Middle frontal gyrus (tissue), 1 donor: ENCODE results near the gene PDZD7.

Source experiments
- DNase-seq: peaks from one replicate; pipeline ENCODE4 v3.0.0-alpha.2; 2015; ENCODE audit warnings: low spot score; ENCODE audit errors: extremely low spot score

Gene PDZD7

GRCh38 chr10:101061624-101062231 lies 30.8 kb upstream of the PDZD7 start, which contains the start of gene KAZALD1:
TSS of gene KAZALD1 (plus strand) at chr10:101061989. CDS start at chr10:101062593, 604 bp downstream.
- no peak for DNase-seq

GRCh38 chr10:101060951-101061623 lies 30.2 kb upstream of the PDZD7 start:
- DNase-seq: peak; percentile 68

- peak; percentile 76 for DNase-seq
Observed at GRCh38 chr10:101060036-101060950, 29.4 kb upstream of the PDZD7 start.

- DNase-seq: no peak
Observed at GRCh38 chr10:101056365-101057151, 25.6 kb upstream of the PDZD7 start.

GRCh38 chr10:101055411-101055810 lies 24.5 kb upstream of the PDZD7 start:
- no peak for DNase-seq

GRCh38 chr10:101054876-101055275 lies 23.9 kb upstream of the PDZD7 start:
- DNase-seq: no peak

- DNase-seq: no peak
Observed at GRCh38 chr10:101054351-101054750, 23.4 kb upstream of the PDZD7 start.

GRCh38 chr10:101053516-101053915 lies 22.6 kb upstream of the PDZD7 start:
- no peak for DNase-seq

- DNase-seq: no peak
Observed at GRCh38 chr10:101052285-101052684, 21.4 kb upstream of the PDZD7 start.

GRCh38 chr10:101050208-101051069 lies 19.5 kb upstream of the PDZD7 start:
- no peak for DNase-seq

GRCh38 chr10:101047961-101048892 lies 17.3 kb upstream of the PDZD7 start:
- DNase-seq: no peak

GRCh38 chr10:101047268-101047667 lies 16.3 kb upstream of the PDZD7 start:
- no peak for DNase-seq

- no peak for DNase-seq
Observed at GRCh38 chr10:101046332-101047238, 15.7 kb upstream of the PDZD7 start.

- no peak for DNase-seq
Observed at GRCh38 chr10:101044117-101044516, 13.2 kb upstream of the PDZD7 start.

GRCh38 chr10:101043363-101043707 lies 12.4 kb upstream of the PDZD7 start:
- DNase-seq: no peak

- peak; percentile 66 for DNase-seq
Observed at GRCh38 chr10:101042667-101043362, 11.9 kb upstream of the PDZD7 start.

- no peak for DNase-seq
Observed at GRCh38 chr10:101042118-101042517, 11.2 kb upstream of the PDZD7 start.
